ENCODE data around the gene GRIK4. TPM values are rescaled to one million over a fixed set of nuclear protein-coding genes. Genes with fewer than 3 reads are reported as not detected.

GRIK4 gene
- total and polyA plus RNA-seq, 2 donors (not counting 1 experiment from before 2014, with no cell fraction given), result 0.12 to 0.27 TPM

- CTCF ChIA-PET, result interaction anchor here (1.1 kb wide), 1 partner anchor 486 kb away, joined by 3 read pairs; no protein-coding TSS in a partner anchor
- ATAC-seq (ENCODE audit: low read depth), result no peak
- Histone ChIP-seq H3K4me2 (replicated peaks; ENCODE audit: low read depth, low read length, poor library complexity, severe bottlenecking) (no peak overlapping the region), H3K9me3 (ENCODE audit: control extremely low read depth in 1 of 3, control insufficient read depth in 2 of 3, insufficient read depth in 1 of 3, low read length in 2 of 3) (no peaks in the 10 kb centered on the region), H4K20me1 (ENCODE audit: control insufficient read depth, insufficient read depth, low read length, poor library complexity, severe bottlenecking) (no peaks in the 10 kb centered on the region), H3K27ac (ENCODE audit: low read length in 2 of 2) (no peak overlapping the region), H3K27me3 (replicated peaks in 1 of 4; ENCODE audit: control extremely low read depth in 1 of 4, control insufficient read depth in 3 of 4, insufficient read depth in 4 of 4, low read length in 3 of 4) (peaks cover 0 to 11% (median 0%) of the 10 kb centered on the region in 4 experiments), H3K36me3 (replicated peaks in 1 of 2; ENCODE audit: control extremely low read depth in 1 of 2, control insufficient read depth in 1 of 2, extremely low read depth in 1 of 2, insufficient read depth in 2 of 2, low read length in 1 of 2) (no peaks in the 10 kb centered on the region), H2AFZ (ENCODE audit: insufficient read depth, low read depth, low read length, poor library complexity, severe bottlenecking) (no peak overlapping the region), H3K79me2 (ENCODE audit: control insufficient read depth, insufficient read depth, low read length) (no peaks in the 10 kb centered on the region), H3K4me3 (ENCODE audit: control extremely low read depth in 1 of 5, extremely low read depth in 1 of 5, insufficient read depth in 1 of 5, low read depth in 2 of 5, low read length in 4 of 5) (no peak overlapping the region), H3K4me1 (ENCODE audit: control insufficient read depth in 2 of 2, insufficient read depth in 2 of 2, low read length in 2 of 2) (no peaks in the 10 kb centered on the region), H3K9ac (ENCODE audit: low read length) (no peak overlapping the region)
- no peak for DNase-seq
- POLR2A ChIA-PET, result no interaction called here
- WGBS (ENCODE audit: insufficient coverage), result 86% methylated on average over 11 of the region's 12 CpGs
- Mint-ChIP-seq H3K4me3 (no peak overlapping the region), H3K9me3 (ENCODE audit: insufficient read depth) (no peaks in the 10 kb centered on the region), H3K4me1 (no peaks in the 10 kb centered on the region), H3K27me3 (peaks cover 28% of the 10 kb centered on the region), H3K27ac (no peak overlapping the region)
- TF ChIP-seq EZH2 (IDR thresholded peaks at IDR 0.05; ENCODE audit: borderline replicate concordance, insufficient read depth, low read depth, low read length, poor library complexity, severe bottlenecking), result no peak
- intact Hi-C loops (cut with micrococcal nuclease), result no loop called here
Measured at GRCh38 chr11:120819437-120820365, 308.2 kb downstream of the GRIK4 start.

DNA sequence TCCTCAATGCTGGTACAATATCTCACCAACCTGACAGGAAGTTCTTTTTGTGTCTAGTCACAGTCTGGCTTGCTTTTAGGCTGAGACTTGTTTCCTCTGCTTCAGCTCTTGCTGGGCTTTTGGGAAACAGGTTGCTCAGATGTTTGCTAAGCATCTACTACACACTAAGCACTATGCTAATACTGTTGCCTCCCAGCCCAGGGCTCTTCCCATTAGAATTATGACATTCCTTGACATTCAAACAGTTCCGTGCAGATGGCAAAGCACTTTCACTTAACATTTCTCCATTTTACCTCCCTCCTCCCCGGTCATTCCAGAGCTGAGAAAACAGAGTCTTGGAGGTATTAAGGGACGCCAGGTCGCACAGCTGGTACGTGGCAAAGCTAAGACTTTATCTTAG, 311.6 kb downstream of the GRIK4 start:
- H3K9me3 ChIP-seq (ENCODE audit: control extremely low read depth in 1 of 3, control insufficient read depth in 2 of 3, insufficient read depth in 1 of 3, low read length in 2 of 3), result no peaks in the 10 kb centered on the region
- Mint-ChIP-seq H3K27ac (no peak overlapping the region), H3K4me1 (no peaks in the 10 kb centered on the region), H3K9me3 (ENCODE audit: insufficient read depth) (no peaks in the 10 kb centered on the region), H3K4me3 (no peak overlapping the region), H3K27me3 (peaks cover 22% of the 10 kb centered on the region)
- H3K4me1 ChIP-seq (ENCODE audit: control insufficient read depth in 2 of 2, insufficient read depth in 2 of 2, low read length in 2 of 2), result no peaks in the 10 kb centered on the region
- H3K36me3 ChIP-seq (replicated peaks in 1 of 2; ENCODE audit: control extremely low read depth in 1 of 2, control insufficient read depth in 1 of 2, extremely low read depth in 1 of 2, insufficient read depth in 2 of 2, low read length in 1 of 2), result no peaks in the 10 kb centered on the region
- CTCF ChIA-PET, result interaction anchor here (0.5 to 1.2 kb wide), 2 partner anchors 138 to 1813 kb away, joined by 3 to 4 read pairs; no protein-coding TSS in a partner anchor
- POLR2A ChIA-PET, result no interaction called here
- H4K20me1 ChIP-seq (ENCODE audit: control insufficient read depth, insufficient read depth, low read length, poor library complexity, severe bottlenecking), result no peaks in the 10 kb centered on the region
- H2AFZ ChIP-seq (ENCODE audit: insufficient read depth, low read depth, low read length, poor library complexity, severe bottlenecking), result no peak overlapping the region
- H3K27me3 ChIP-seq (replicated peaks in 1 of 4; ENCODE audit: control extremely low read depth in 1 of 4, control insufficient read depth in 3 of 4, insufficient read depth in 4 of 4, low read length in 3 of 4), result peaks cover 0 to 7% (median 0%) of the 10 kb centered on the region in 4 experiments
- no peaks in the 10 kb centered on the region for H3K79me2 ChIP-seq (ENCODE audit: control insufficient read depth, insufficient read depth, low read length)
- ATAC-seq (ENCODE audit: low read depth) (no peak), DNase-seq (no peak)
- H3K27ac ChIP-seq (ENCODE audit: low read length in 2 of 2), result no peak overlapping the region
- H3K4me3 ChIP-seq (ENCODE audit: control extremely low read depth in 1 of 5, extremely low read depth in 1 of 5, insufficient read depth in 1 of 5, low read depth in 2 of 5, low read length in 4 of 5), result no peak overlapping the region
- TF ChIP-seq, protein P1, sequence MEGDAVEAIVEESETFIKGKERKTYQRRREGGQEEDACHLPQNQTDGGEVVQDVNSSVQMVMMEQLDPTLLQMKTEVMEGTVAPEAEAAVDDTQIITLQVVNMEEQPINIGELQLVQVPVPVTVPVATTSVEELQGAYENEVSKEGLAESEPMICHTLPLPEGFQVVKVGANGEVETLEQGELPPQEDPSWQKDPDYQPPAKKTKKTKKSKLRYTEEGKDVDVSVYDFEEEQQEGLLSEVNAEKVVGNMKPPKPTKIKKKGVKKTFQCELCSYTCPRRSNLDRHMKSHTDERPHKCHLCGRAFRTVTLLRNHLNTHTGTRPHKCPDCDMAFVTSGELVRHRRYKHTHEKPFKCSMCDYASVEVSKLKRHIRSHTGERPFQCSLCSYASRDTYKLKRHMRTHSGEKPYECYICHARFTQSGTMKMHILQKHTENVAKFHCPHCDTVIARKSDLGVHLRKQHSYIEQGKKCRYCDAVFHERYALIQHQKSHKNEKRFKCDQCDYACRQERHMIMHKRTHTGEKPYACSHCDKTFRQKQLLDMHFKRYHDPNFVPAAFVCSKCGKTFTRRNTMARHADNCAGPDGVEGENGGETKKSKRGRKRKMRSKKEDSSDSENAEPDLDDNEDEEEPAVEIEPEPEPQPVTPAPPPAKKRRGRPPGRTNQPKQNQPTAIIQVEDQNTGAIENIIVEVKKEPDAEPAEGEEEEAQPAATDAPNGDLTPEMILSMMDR (IDR thresholded peaks at IDR 0.05), result no peak
- TF ChIP-seq EZH2 (IDR thresholded peaks at IDR 0.05; ENCODE audit: borderline replicate concordance, insufficient read depth, low read depth, low read length, poor library complexity, severe bottlenecking), result no peak
- H3K4me2 ChIP-seq (replicated peaks; ENCODE audit: low read depth, low read length, poor library complexity, severe bottlenecking), result no peak overlapping the region
- intact Hi-C loops (cut with micrococcal nuclease), result no loop called here
- no peak overlapping the region for H3K9ac ChIP-seq (ENCODE audit: low read length)
- WGBS (ENCODE audit: insufficient coverage), result 85% methylated on average over 4 of the region's 5 CpGs
